ENCODE measurements around the gene BICDL2.
"Not testable (repeated sequence)": the region's sequence is repeated elsewhere in the genome, so short reads cannot be mapped to it uniquely, and the experiment has no call there.

BICDL2 gene, protein sequence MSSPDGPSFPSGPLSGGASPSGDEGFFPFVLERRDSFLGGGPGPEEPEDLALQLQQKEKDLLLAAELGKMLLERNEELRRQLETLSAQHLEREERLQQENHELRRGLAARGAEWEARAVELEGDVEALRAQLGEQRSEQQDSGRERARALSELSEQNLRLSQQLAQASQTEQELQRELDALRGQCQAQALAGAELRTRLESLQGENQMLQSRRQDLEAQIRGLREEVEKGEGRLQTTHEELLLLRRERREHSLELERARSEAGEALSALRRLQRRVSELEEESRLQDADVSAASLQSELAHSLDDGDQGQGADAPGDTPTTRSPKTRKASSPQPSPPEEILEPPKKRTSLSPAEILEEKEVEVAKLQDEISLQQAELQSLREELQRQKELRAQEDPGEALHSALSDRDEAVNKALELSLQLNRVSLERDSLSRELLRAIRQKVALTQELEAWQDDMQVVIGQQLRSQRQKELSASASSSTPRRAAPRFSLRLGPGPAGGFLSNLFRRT

DNA sequence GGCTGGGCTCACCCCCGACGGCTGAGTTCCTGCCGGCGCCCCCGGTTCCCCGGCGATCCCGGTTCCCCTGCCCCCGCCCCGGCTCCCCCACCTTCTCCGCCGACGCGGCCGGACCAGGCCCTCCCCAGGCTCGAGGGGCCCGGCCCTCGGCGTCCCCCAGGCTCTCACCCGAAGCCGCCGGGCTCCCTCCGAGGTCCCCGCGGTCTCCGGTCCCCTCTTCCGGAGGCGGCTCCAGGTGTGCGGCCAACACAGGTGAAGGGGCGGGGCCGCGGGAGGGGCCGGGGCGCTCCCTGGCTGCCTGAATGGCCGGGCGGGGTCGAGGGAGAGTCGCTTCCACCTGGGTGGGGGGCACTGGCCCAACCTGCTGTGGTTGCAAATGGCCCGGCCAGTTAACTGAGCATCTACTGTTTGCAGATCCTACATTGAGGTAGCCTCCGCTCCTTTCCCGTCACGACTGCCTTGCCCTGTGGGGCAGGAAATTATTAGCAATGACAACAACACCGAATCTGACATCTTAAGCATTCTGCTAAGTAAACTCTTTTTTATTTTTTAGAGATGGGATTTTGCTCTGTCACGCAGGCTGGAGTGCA lies at the start of gene BICDL2:
TSS of gene BICDL2 (minus strand) at position 219 of the 590 bp plus-strand sequence. CDS start 1,448 bp downstream, outside the sequence.
- in situ Hi-C loops (cut with MboI; ENCODE audit: low sequenced_read_pairs): no loop called here

DNA sequence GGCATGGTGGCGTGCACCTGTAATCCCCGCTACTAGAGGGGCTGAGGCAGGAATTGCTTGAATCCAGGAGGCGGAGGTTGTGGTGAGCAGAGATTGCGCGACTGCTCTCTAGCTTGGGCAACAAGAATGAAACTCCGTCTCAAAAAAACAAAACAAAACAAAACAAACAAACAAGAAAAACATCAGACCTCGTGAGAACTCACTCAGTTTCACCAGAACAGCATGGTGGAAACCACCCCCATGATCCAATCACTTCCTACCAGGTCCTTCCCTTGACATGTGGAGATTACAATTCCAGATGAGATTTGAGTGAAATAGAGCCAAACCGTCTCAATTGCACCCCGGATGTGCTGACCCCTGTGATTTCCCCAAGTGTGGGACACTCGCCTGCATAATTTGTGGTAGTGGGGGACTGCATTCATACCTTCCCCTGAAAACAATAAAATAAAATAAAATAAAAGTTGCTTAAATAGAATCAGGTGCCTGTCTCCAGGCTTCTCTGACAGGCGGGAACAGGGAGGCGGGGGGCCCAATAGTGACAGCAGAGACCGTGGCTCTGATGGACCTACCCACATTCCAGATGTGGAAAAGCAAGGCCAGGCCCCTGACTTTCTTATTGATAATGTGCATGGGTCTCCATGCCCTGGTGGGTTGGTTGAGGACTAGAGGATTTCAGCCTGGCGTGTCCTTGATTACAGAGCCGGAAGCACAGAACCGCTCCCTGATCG lies 49.3 kb upstream of the BICDL2 start:
- in situ Hi-C loops (cut with MboI; ENCODE audit: low sequenced_read_pairs): no loop called here

DNA sequence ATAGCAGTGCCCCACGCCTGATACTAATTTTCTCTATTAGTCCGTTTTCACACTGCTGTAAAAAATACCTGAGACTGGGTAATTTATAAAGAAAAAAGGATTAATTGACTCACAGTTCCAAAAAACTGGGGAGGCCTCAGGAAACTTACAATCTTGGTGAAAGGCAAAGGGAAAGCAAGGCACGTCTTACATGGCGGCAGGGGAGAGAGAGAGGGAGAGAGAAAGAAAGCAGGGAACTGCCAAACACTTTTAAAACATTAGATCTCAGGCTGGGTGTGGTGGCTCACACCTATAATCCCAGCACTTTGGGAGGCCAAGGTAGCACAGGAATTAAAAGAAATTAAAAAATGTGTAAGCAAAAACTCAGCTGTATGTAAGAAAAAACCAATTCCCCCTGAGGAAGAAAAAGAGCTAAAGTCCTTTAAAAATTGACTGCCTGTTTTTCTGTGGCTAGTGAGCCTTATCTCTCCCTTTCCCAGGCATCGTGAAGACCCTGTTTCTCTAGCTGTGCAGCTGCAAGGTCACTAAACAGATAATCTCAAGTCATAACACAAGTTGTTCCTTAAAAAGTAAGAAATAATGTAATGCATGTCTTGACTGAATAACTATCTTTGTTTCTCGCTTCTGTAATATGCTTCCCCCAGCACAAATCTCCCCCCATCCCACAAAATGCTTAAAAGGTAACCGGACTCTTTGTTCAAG lies 48.4 kb upstream of the BICDL2 start:
- in situ Hi-C loops (cut with MboI; ENCODE audit: low sequenced_read_pairs): no loop called here

DNA sequence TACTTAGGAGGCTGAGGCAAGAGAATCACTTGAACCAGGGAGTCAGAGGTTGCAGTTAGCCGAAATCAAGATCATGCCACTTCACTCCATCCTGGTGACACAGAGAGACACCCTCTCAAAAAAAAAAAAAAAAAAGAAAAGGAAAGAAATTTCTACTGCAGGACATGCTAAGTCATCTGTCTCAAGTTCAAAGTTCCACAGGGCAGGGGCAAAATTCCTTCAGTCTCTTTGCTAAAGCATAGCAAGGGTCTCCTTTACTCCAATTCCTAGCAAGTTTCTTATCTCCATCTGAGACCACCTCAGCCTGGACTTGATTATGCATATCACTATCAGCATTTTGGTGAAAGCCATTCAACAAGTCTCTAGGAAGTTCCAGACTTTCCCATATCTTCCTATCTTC lies 47.7 kb upstream of the BICDL2 start:
- in situ Hi-C loops (cut with MboI; ENCODE audit: low sequenced_read_pairs): no loop called here

DNA sequence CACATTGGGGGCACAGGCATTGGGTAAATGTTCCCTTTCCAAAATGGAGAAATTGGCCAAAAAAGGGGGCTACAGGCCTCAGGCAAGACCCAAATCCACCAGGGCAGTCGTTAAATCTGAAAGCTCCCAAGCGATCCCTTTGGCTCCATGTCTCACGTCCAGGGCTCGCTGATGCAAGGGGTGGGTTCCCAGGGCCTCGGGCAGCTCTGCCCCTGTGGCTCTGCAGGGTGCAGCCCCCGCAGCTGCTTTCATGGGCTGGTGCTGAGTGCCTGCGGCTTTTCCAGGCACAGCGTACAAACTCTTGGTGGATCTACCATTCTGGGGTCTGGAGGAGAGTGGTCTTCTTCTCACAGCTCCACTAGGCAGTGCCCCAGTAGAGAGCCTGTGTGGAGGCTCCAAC lies 46.7 kb upstream of the BICDL2 start:
- in situ Hi-C loops (cut with MboI; ENCODE audit: low sequenced_read_pairs): not testable (repeated sequence)

DNA sequence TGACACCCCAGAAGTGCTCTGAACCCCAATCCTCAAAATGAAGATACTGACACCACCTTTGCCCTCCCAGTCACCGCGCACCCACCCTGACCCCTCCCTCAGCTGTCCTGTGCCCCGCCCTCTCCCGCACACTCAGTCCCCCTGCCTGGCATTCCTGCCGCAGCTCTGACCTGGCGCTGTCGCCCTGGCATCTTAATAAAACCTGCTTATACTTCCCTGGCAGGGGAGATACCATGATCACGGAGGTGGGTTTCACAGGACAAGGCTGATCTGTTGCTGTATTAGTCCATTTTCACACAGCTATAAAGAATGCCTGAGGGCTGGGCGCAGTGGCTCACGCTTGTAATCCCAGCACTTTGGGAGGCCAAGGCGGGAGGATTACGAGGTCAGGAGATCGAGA lies 45.2 kb upstream of the BICDL2 start:
- in situ Hi-C loops (cut with MboI; ENCODE audit: low sequenced_read_pairs): not testable (repeated sequence)

DNA sequence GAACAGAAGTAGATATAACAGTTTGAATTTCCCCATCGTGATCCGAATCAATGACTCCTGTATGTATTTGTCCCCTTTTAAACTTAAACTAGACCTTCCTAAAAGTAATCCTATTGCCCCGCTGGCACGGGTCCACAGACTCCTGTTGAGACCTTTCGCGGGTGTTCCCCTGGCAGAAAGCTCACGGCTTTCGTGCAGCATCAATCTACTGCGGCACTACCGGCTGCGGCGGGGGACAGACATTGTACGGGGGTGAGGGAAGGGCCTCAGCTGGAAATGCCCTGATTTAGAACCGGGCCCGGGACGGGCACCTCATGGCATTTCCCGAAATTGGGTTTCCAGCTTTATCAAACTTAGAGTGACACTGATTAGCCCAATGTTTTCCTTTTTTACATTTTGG lies 43.3 kb upstream of the BICDL2 start:
- in situ Hi-C loops (cut with MboI; ENCODE audit: low sequenced_read_pairs): no loop called here

DNA sequence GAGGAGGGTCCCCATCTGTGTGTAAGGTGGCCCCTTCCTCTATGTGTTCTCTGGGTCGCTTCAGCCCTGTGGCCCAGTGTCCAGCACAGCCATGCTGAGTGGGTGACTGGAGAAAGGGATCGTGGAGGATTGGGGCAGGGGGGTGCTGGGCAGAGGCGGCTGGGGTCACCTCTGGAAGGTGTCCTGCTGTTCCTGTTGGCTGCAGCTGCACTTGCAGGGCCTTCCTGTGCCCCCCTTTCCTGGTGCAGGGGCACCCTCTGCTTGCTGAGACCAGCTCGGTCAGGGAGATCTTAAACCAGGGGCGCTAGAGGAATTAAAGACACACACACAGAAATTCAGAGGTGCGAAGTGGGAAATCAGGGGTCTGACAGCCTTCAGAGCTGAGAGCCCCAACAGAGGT lies 39.8 kb upstream of the BICDL2 start:
- in situ Hi-C loops (cut with MboI; ENCODE audit: low sequenced_read_pairs): no loop called here

DNA sequence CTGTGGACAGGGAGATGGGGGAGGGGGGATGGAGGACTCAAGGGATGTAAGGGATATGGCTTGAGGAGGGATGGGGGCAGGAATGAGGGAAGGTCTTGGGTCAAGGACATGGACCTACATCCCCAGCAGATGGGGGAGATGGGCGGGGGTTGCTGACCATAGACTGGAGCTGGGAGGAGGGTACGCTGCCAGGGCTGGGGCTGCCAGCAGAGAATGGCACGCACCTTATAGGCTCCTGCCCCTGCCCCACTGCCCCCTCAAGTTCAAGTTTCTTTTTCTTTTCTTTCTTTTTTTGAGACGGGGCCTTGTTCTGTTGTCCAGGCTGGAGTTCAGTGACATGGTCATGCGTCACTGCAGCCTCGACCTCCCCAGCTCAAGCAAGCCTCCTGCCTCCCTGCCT lies 39.2 kb upstream of the BICDL2 start:
- in situ Hi-C loops (cut with MboI; ENCODE audit: low sequenced_read_pairs): not testable (repeated sequence)

DNA sequence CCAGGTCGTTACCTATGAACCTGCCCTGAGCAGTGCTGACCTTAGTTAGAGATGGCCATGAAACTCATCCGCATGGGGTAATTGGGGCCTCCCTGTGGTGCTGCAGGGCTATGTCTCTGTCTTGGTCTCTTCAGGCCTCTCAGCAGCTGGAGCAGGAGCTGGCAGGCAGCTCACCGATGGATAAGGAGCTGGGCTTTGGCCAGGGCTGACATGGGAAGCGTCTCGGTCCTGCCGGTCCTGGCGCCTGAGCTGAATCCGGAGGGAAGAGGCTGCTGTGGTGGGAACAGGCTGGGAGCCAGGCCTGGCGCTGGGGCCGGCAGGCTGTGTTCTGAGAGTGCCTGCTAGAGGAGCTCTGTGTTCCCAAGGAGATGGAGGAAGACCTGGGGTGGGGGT lies 38.8 kb upstream of the BICDL2 start:
- in situ Hi-C loops (cut with MboI; ENCODE audit: low sequenced_read_pairs): no loop called here

DNA sequence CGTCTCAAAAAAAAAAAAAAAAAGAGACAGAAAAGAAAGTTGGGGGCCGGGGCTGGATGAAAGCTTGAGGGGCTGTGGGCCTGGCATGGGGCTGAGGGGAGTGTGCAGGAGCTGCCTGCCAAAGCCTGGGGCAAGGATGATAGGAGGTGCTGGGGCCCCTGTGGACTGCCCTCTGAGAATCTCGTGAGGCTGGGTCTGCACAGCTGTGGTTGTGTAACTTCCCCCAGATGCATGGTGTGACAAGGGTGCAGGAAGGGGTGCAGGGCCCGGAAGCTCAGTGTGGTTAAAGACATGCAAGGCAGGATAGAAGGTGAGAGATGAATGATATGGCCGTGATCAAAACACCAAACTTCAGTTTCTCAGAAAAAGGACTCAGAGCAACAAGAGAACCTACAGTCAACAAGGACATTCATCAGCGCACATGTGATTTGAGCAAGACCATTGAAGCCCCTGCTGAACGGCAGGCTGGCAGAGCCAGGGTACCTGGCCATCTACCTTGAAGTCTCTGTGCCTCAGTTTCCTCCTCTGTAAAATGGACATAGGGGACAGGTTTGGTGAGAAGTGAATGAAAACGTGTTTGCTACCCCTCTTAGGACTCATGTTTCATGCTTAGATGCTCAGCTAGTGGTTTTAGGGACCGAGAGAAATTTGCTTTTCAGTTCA lies 38.2 kb upstream of the BICDL2 start:
- in situ Hi-C loops (cut with MboI; ENCODE audit: low sequenced_read_pairs): no loop called here

DNA sequence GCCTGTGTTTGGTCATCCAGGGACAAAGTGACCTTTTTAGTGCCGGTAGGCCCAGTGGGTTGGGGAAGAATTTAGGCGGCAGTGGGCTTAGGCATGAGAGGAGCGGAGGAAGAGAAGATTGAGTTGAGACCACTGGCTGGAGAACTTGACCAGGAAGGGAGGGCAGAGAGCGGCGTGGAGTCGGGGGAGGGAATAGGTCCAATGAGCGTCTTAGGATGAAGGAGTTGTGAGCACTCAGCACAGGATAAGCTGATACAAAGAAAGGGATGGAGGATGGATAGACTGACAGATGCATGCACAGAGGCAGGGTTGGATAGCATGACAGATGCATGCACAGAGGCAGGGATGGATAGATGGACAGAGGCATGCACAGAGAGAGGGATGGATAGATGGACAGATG lies 36.7 kb upstream of the BICDL2 start:
- in situ Hi-C loops (cut with MboI; ENCODE audit: low sequenced_read_pairs): no loop called here

DNA sequence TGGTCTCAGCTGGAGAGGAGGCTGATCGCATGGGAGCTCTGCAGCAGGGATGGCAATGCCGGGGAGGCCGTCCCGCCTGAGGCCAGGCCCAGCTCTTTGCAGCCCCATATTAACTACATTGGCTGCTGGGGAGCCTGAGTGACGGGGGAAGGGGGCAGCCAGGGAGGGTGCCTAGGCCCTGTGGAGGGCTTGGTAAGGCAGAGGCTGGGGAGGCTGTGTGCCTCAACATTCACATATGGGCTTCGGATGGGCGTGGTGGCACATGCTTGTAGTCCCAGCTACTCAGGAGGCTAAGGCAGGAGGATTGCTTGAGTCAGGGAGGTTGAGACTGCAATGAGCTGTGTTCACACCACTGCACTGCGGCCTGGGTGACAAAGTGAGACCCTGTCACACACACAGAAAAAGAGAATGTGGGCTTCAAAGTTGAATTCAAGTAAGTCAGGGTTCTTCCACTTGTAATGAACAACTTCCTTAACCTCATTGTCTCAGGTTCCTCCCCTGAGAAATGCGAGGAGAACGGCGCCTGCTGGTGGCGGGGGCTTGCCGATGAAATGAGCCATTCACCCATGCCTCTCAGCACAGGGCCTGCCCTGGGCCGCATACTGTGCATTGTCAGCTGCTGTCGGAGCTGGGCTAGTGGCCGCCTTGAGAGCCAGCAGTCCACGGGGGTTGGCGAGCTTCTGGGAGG lies 36.0 kb upstream of the BICDL2 start:
- in situ Hi-C loops (cut with MboI; ENCODE audit: low sequenced_read_pairs): not testable (repeated sequence)

DNA sequence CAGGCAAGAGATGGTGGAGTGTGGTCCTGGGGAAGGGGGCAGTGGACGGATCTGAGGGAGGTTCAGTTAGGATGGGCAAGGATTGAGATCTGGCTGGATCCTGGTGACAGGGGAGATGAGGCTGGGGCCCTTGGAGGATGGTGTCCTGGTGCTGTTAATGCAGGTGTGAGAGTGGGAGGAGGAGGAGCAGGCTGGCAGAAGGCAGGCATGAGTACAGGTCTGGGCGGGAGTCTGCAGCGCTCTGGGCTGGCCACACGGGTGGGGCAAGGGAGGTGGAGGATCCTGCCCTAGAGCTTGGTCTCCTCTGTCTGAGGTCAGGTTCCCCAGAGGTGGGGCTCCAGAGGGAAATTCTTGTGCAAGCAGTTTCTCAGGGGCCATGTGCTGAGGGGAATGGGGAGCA lies 35.4 kb upstream of the BICDL2 start:
- in situ Hi-C loops (cut with MboI; ENCODE audit: low sequenced_read_pairs): not testable (repeated sequence)

DNA sequence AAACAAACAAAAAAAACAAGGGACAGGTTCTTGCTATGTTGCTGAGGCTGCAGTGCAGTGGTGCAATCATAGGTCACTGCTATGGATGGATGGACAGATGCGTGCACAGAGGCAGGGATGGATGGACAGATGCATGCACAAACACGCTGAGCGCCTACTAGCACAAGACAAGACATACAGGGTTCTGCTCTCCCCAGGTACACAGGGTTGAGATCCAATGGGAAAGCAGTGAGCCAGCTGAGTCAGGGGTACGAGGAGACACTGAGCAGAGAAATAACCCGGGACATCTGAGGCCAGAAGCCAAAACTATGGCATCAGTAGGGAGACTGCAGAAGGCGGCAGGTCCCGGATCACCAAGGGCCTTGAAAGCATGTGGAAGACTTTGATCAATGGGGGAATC lies 34.9 kb upstream of the BICDL2 start:
- in situ Hi-C loops (cut with MboI; ENCODE audit: low sequenced_read_pairs): no loop called here

DNA sequence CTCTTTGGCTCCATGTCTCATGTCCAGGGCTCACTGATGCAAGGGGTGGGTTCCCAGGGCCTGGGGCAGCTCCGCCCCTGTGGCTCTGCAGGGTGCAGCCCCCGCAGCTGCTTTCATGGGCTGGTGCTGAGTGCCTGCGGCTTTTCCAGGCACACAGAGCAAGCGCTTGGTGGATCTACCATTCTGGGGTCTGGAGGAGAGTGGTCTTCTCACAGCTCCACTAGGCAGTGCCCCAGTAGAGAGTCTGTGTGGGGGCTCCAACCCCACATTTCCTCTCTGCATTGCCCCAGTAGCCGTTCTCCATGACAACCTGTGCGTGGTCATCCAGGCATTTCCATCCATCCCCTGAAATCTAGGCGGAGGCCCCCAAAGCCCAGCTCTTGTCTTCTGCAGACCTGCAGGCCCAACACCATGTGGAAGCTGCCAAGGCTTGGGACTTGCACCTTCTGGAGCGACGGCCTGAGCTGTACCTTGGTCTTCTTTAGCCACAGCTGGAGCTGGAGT lies 33.9 kb upstream of the BICDL2 start:
- in situ Hi-C loops (cut with MboI; ENCODE audit: low sequenced_read_pairs): no loop called here

DNA sequence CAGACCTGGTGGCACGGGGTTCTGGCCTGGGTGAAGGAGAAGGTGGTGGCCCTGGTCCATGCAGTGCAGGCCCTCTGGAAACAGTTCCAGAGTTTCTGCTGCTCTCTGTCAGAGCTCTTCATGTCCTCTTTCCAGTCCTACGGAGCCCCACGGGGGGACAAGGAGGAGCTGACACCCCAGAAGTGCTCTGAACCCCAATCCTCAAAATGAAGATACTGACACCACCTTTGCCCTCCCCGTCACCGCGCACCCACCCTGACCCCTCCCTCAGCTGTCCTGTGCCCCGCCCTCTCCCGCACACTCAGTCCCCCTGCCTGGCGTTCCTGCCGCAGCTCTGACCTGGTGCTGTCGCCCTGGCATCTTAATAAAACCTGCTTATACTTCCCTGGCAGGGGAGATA lies 32.4 kb upstream of the BICDL2 start:
- in situ Hi-C loops (cut with MboI; ENCODE audit: low sequenced_read_pairs): not testable (repeated sequence)

DNA sequence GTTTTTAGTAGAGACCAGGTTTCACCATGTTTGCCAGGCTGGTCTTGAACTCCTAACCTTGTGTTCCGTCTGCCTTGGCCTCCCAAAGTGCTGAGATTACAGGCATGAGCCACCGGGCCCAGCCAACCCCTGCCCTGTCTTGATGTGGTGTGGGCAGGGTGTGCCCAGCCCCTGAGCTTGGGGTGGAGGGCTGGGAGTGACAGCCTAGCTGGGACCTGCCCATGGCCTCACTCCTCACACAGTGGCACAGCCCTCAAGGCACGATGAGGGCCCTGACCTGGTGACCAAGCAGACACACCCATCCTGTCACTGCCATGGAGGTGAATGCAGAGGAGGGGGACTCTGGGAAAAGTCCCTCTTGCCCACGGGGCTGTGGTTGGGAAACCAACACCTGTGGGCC lies 31.7 kb upstream of the BICDL2 start:
- in situ Hi-C loops (cut with MboI; ENCODE audit: low sequenced_read_pairs): no loop called here

DNA sequence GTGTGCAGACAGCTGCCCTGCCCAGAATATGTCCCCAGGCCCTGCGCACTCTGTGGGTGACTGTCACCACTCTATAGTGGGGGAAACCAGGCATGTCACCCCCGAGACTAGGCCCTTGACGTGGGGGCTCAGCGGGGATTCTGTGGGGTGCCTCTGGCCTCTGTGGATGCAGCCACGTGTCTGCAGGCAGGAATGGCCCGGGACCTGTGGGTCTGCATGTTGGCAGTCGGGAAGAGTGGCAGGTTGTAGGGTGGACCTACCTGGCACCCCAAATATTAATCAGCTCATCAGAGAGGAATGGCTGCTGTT lies 29.6 kb upstream of the BICDL2 start:
- in situ Hi-C loops (cut with MboI; ENCODE audit: low sequenced_read_pairs): no loop called here

All from HL-60/S4 (cell line).